ENCODE measurements around the gene EYA2.

EYA2 gene

GRCh38 chr20:46985671-46986070 is 91.0 kb downstream of the EYA2 start:
- H3K4me3 ChIP-seq (ENCODE audit: low read depth, low read length), result no peak overlapping the region
- POLR2A ChIA-PET, result no interaction called here
- no peak for DNase-seq (ENCODE audit: low read depth, low spot score)
- TF ChIP-seq, protein P1, sequence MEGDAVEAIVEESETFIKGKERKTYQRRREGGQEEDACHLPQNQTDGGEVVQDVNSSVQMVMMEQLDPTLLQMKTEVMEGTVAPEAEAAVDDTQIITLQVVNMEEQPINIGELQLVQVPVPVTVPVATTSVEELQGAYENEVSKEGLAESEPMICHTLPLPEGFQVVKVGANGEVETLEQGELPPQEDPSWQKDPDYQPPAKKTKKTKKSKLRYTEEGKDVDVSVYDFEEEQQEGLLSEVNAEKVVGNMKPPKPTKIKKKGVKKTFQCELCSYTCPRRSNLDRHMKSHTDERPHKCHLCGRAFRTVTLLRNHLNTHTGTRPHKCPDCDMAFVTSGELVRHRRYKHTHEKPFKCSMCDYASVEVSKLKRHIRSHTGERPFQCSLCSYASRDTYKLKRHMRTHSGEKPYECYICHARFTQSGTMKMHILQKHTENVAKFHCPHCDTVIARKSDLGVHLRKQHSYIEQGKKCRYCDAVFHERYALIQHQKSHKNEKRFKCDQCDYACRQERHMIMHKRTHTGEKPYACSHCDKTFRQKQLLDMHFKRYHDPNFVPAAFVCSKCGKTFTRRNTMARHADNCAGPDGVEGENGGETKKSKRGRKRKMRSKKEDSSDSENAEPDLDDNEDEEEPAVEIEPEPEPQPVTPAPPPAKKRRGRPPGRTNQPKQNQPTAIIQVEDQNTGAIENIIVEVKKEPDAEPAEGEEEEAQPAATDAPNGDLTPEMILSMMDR (IDR thresholded peaks at IDR 0.05; ENCODE audit: insufficient read depth, low read length, missing control alignments), result no peak
- CTCF ChIA-PET, result no interaction called here

DNA sequence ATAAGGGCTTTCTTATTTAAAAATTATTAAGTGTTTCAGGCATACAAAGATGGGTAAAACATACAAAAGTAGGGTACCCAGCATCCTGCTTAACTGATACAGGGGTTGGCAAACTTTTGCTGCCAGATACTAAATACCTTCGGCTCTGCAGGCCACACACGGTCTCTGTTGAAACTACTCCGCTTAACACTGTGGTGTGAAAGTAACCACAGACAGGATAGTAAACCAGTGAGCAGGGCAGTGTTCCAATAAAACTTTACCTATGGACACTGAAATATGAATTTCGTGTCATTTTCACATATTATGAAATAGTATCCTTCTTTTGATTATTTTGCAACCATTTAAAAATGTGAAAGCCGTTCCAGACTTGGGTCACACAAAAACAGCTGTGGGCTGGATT is 92.4 kb downstream of the EYA2 start:
- TF ChIP-seq, protein P1 (IDR thresholded peaks at IDR 0.05; ENCODE audit: insufficient read depth, low read length, missing control alignments), result no peak
- CTCF ChIA-PET, result no interaction called here
- POLR2A ChIA-PET, result no interaction called here
- no peak overlapping the region for H3K4me3 ChIP-seq (ENCODE audit: low read depth, low read length)
- no peak for DNase-seq (ENCODE audit: low read depth, low spot score)

GRCh38 chr20:46990017-46990595 is 95.5 kb downstream of the EYA2 start:
- ChIA-PET CTCF (no interaction called here), POLR2A (no interaction called here)
- no peak for DNase-seq (ENCODE audit: low read depth, low spot score)
- H3K4me3 ChIP-seq (ENCODE audit: low read depth, low read length), result no peak overlapping the region
- TF ChIP-seq, protein P1 (IDR thresholded peaks at IDR 0.05; ENCODE audit: insufficient read depth, low read length, missing control alignments), result no peak

DNA sequence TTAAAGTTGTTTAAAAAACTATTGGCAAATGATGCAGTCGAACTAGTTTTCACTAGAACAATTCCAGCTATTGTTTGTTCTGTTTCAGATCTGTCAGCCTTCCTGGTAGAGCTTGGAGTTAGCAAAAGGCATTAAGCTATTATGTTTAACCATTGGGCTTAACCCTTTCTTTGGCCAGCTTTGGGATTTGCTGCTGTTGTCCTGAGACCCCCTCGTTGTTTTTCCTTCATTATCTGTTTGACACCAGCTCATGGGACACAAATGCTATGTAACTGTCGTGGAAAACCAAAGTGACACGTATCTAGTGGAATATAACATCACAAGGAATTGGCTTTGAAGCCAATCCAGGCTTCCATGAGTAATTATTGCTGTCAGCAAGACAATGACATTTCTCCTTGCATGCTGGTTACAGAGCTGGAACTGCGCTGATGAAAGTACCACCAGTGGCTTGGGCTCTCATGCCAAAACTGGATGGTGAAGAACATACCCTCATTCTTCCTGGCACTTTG is 96.0 kb downstream of the EYA2 start:
- no peak for DNase-seq (ENCODE audit: low read depth, low spot score)
- ChIA-PET CTCF (no interaction called here), POLR2A (no interaction called here)
- no peak overlapping the region for H3K4me3 ChIP-seq (ENCODE audit: low read depth, low read length)
- TF ChIP-seq, protein P1 (IDR thresholded peaks at IDR 0.05; ENCODE audit: insufficient read depth, low read length, missing control alignments), result no peak

DNA sequence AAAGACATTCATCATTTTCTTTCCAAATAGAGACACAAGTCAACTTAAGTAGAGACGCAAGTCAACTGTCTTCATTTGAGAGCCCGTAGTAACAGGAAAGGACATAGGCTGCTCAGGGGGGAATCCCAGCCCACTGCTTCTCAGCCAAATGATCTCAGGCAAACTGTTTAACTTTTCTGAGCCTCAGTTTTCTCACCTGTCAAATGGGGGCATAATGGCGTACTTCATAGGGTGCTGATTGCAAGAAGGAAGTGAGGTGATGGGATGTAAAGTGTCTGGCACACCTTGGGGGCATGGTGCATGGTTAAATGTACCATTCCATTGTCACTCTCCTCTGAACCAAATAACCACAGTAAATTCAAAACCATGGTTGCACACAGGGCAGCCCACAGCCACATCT is 96.5 kb downstream of the EYA2 start:
- no peak for DNase-seq (ENCODE audit: low read depth, low spot score)
- ChIA-PET CTCF (no interaction called here), POLR2A (no interaction called here)
- H3K4me3 ChIP-seq (ENCODE audit: low read depth, low read length), result no peak overlapping the region
- TF ChIP-seq, protein P1 (IDR thresholded peaks at IDR 0.05; ENCODE audit: insufficient read depth, low read length, missing control alignments), result no peak

- TF ChIP-seq, protein P1 (IDR thresholded peaks at IDR 0.05; ENCODE audit: insufficient read depth, low read length, missing control alignments), result no peak
- no peak overlapping the region for H3K4me3 ChIP-seq (ENCODE audit: low read depth, low read length)
- CTCF ChIA-PET, result interaction anchor here (0.9 kb wide), 1 partner anchor 9 kb away, joined by 3 read pairs; no protein-coding TSS in a partner anchor
- no peak for DNase-seq (ENCODE audit: low read depth, low spot score)
- POLR2A ChIA-PET, result no interaction called here
Observed at GRCh38 chr20:46991880-46992639, 97.4 kb downstream of the EYA2 start.

All from AG04449 (cell line).